Tibial artery (tissue), 4 donors: ENCODE data around the gene GPR176.
A peak's percentile ranks its signal among the peaks of the same experiment; 100 is the strongest.

Source experiments
- DNase-seq, 2 donors: peaks; one replicate each; pipeline ENCODE4 v3.0.0-alpha.2; 2019
- H3K27ac ChIP-seq, 2 donors: fragments of 200-600 bp; sonication (generic) in 1 of 2; 1 replicate in 1 of 2; 2 replicates in 1 of 2; pipeline ENCODE4 v1.5.1; 2018 to 2019; ENCODE audit warnings: mild to moderate bottlenecking in 1 of 2
- H3K27me3 ChIP-seq, 2 donors: fragments of 200-600 bp; sonication (generic) in 1 of 2; one replicate each; pipeline versions ENCODE4 v1.5.1 to v1.6.0; 2016 to 2019
- H3K36me3 ChIP-seq, 3 donors: fragments of 200-600 bp; sonication (generic) in 2 of 3; one replicate each; pipeline ENCODE4 v1.5.1; 2016 to 2019; ENCODE audit warnings: mild to moderate bottlenecking in 2 of 3
- H3K4me1 ChIP-seq, 4 donors: fragments of 200-600 bp; sonication (generic) in 2 of 4; 1 replicate in 3 of 4; 2 replicates in 1 of 4; pipeline ENCODE4 v1.5.1; 2016 to 2019
- H3K4me3 ChIP-seq, 2 donors: fragments of 200-600 bp; sonication (generic) in 1 of 2; 1 replicate in 1 of 2; 2 replicates in 1 of 2; pipeline ENCODE4 v1.5.1; 2018 to 2019; ENCODE audit warnings: mild to moderate bottlenecking in 2 of 2
- H3K9me3 ChIP-seq, 3 donors: fragments of 200-600 bp; sonication (generic) in 1 of 3; one replicate each; pipeline ENCODE4 v1.5.1; 2016 to 2019
- intact Hi-C: fragments of 100-400 bp; cut with DNase I; formaldehyde crosslinking; loops from one replicate; pipeline ENCODE4 v1.15.0; 2023; ENCODE audit warnings: low total_unique reads
- TF ChIP-seq, protein P1 (sequence below), 2 experiments: fragments of 200-600 bp in 1 of 2; fragments of 450-650 bp in 1 of 2; IDR thresholded peaks; one replicate each; pipeline ENCODE4 v1.5.1; 2017 to 2019; ENCODE audit warnings: antibody characterized with exemption in 2 of 2, mild to moderate bottlenecking in 1 of 2, moderate library complexity in 1 of 2

GPR176 gene

DNA sequence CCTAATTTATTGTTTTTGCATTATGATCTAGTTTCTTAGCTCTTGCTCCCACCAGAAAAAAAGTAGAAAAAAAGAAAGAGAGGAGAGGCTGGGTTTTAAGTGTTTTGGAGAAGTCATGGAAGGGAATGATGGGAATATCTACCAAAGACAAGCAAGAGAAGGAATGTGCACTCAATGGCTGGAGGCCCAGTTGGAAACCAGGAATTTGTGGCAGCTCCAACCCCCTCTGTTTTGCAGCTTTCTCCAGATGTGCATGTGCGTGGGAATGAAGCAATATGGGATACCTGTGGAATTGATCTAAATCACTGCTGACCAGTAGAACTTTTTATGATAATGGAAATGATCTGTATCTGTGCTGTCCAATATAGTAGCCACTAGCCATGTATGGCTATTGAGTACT, 41.0 kb upstream of the GPR176 start:
- H3K27ac ChIP-seq, result no peak overlapping the region
- no peaks in the 10 kb centered on the region for H3K27me3 ChIP-seq
- intact Hi-C loops, result no loop called here
- H3K9me3 ChIP-seq, result no peaks in the 10 kb centered on the region
- no peak overlapping the region for H3K4me3 ChIP-seq
- no peak for DNase-seq
- H3K4me1 ChIP-seq, result no peaks in the 10 kb centered on the region
- peaks cover 39 to 62% (median 55%) of the 10 kb centered on the region in 3 donors for H3K36me3 ChIP-seq
- TF ChIP-seq, protein P1, sequence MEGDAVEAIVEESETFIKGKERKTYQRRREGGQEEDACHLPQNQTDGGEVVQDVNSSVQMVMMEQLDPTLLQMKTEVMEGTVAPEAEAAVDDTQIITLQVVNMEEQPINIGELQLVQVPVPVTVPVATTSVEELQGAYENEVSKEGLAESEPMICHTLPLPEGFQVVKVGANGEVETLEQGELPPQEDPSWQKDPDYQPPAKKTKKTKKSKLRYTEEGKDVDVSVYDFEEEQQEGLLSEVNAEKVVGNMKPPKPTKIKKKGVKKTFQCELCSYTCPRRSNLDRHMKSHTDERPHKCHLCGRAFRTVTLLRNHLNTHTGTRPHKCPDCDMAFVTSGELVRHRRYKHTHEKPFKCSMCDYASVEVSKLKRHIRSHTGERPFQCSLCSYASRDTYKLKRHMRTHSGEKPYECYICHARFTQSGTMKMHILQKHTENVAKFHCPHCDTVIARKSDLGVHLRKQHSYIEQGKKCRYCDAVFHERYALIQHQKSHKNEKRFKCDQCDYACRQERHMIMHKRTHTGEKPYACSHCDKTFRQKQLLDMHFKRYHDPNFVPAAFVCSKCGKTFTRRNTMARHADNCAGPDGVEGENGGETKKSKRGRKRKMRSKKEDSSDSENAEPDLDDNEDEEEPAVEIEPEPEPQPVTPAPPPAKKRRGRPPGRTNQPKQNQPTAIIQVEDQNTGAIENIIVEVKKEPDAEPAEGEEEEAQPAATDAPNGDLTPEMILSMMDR (IDR thresholded peaks at IDR 0.05), result no peak

- Histone ChIP-seq H3K27ac (no peak overlapping the region), H3K36me3 (peaks cover 40 to 62% (median 55%) of the 10 kb centered on the region in 3 donors), H3K4me3 (no peak overlapping the region), H3K27me3 (no peaks in the 10 kb centered on the region), H3K9me3 (no peaks in the 10 kb centered on the region), H3K4me1 (no peaks in the 10 kb centered on the region)
- TF ChIP-seq, protein P1 (IDR thresholded peaks at IDR 0.05), result no peak
- intact Hi-C loops, result no loop called here
- peak in 1 of 2 donors; percentile 33 for DNase-seq
Observed at GRCh38 chr15:39960411-39960810, 40.3 kb upstream of the GPR176 start.

- Histone ChIP-seq H3K27me3 (no peaks in the 10 kb centered on the region), H3K27ac (no peak overlapping the region), H3K9me3 (no peaks in the 10 kb centered on the region), H3K4me3 (no peak overlapping the region), H3K36me3 (peaks cover 50 to 65% (median 59%) of the 10 kb centered on the region in 3 donors), H3K4me1 (no peaks in the 10 kb centered on the region)
- no peak for DNase-seq
- TF ChIP-seq, protein P1 (IDR thresholded peaks at IDR 0.05), result no peak
- intact Hi-C loops, result no loop called here
Observed at GRCh38 chr15:39959411-39959810, 39.3 kb upstream of the GPR176 start.

- no peak overlapping the region for H3K27ac ChIP-seq
- no peaks in the 10 kb centered on the region for H3K4me1 ChIP-seq
- no peaks in the 10 kb centered on the region for H3K27me3 ChIP-seq
- intact Hi-C loops, result no loop called here
- TF ChIP-seq, protein P1 (IDR thresholded peaks at IDR 0.05), result no peak
- no peak for DNase-seq
- H3K4me3 ChIP-seq, result no peak overlapping the region
- H3K9me3 ChIP-seq, result no peaks in the 10 kb centered on the region
- H3K36me3 ChIP-seq, result peaks cover 62 to 77% (median 76%) of the 10 kb centered on the region in 3 donors
Observed at GRCh38 chr15:39957481-39957880, 37.4 kb upstream of the GPR176 start.

GRCh38 chr15:39953521-39953920, 33.5 kb upstream of the GPR176 start:
- TF ChIP-seq, protein P1 (IDR thresholded peaks at IDR 0.05), result no peak
- H3K4me3 ChIP-seq, result no peak overlapping the region
- no peak for DNase-seq
- H3K27ac ChIP-seq, result no peak overlapping the region
- H3K4me1 ChIP-seq, result no peaks in the 10 kb centered on the region
- no peaks in the 10 kb centered on the region for H3K9me3 ChIP-seq
- peaks cover 81 to 94% (median 86%) of the 10 kb centered on the region in 3 donors for H3K36me3 ChIP-seq
- intact Hi-C loops, result no loop called here
- no peaks in the 10 kb centered on the region for H3K27me3 ChIP-seq

DNA sequence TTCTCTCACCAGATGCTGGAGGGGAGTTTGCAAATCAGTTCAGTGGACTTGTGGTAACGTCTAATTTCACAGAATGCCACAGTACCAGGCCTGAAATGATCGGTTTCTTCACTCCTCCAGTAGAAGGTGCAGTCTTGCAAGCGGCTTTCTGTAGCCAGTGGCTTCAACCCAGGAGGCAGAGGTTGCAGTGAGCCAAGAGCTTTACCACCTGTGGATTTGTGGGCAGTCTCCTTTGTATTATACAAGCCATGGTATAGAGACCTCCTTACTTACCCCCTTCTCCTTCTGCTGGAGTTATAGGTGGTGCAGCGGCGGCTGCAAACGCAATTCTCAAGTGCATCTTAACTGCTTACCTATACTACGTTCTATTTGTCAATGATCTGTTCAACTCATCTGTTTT, 31.5 kb upstream of the GPR176 start:
- TF ChIP-seq, protein P1 (IDR thresholded peaks at IDR 0.05), result no peak
- intact Hi-C loops, result no loop called here

More for the DNA sequence above, 31.5 kb upstream of the GPR176 start:
- no peak overlapping the region for H3K27ac ChIP-seq
- no peak overlapping the region for H3K4me3 ChIP-seq
- no peaks in the 10 kb centered on the region for H3K9me3 ChIP-seq
- no peak for DNase-seq
- no peaks in the 10 kb centered on the region for H3K27me3 ChIP-seq
- H3K4me1 ChIP-seq, result no peaks in the 10 kb centered on the region
- peaks cover 70 to 92% (median 90%) of the 10 kb centered on the region in 3 donors for H3K36me3 ChIP-seq
